GM12878 (cell line): ENCODE measurements around the gene ZNF501. TPM values are rescaled to one million over a fixed set of nuclear protein-coding genes. Genes with fewer than 3 reads are reported as not detected.

ENCODE experiments used
- BACH1 ChIP-seq: fragments of 450-650 bp; IDR thresholded peaks from 2 replicates; pipeline ENCODE4 v1.6.1; 2017; ENCODE audit warnings: mild to moderate bottlenecking, borderline replicate concordance
- CBFB ChIP-seq: IDR thresholded peaks from 2 replicates; pipeline ENCODE4 v1.6.1; 2016; ENCODE audit warnings: antibody characterized with exemption, low read depth
- ESRRA ChIP-seq: IDR thresholded peaks from 2 replicates; pipeline ENCODE4 v1.6.1; 2012; ENCODE audit warnings: mild to moderate bottlenecking, low read length, improper control_type of control experiment
- ETV6 ChIP-seq, 2 experiments: fragments of 450-650 bp in 1 of 2; IDR thresholded peaks in 1 of 2; conservative IDR thresholded peaks in 1 of 2; 2 replicates each; pipeline ENCODE4 v1.6.1; 2014; ENCODE audit warnings: antibody characterized with exemption in 1 of 2, borderline replicate concordance in 1 of 2, low read depth in 1 of 2, mild to moderate bottlenecking in 1 of 2, moderate library complexity in 1 of 2
- HDAC6 ChIP-seq: fragments of 200-600 bp; sonication (generic); IDR thresholded peaks from one replicate; pipeline ENCODE4 v1.8.0; 2017; ENCODE audit warnings: antibody characterized with exemption; ENCODE audit not compliant: unreplicated experiment
- JUND ChIP-seq: IDR thresholded peaks from 2 replicates; pipeline ENCODE4 v1.6.1; 2012; ENCODE audit warnings: low read depth, mild to moderate bottlenecking, low read length, improper control_type of control experiment, moderate library complexity
- MEF2A ChIP-seq: IDR thresholded peaks from 2 replicates; pipeline ENCODE4 v1.6.1; 2011; ENCODE audit warnings: low read depth, mild to moderate bottlenecking, low read length, moderate library complexity; ENCODE audit not compliant: insufficient read depth
- MTA2 ChIP-seq: fragments of 450-650 bp; IDR thresholded peaks from 2 replicates; pipeline ENCODE4 v1.6.1; 2016; ENCODE audit warnings: low read depth, mild to moderate bottlenecking, moderate library complexity
- MYB ChIP-seq: fragments of 150-350 bp; IDR thresholded peaks from 2 replicates; pipeline ENCODE4 v1.6.1; 2014; ENCODE audit warnings: mild to moderate bottlenecking, low read depth, low read length, borderline replicate concordance
- NBN ChIP-seq: fragments of 450-650 bp; IDR thresholded peaks from 2 replicates; pipeline ENCODE4 v1.6.1; 2016
- NR2C2 ChIP-seq: IDR thresholded peaks from 2 replicates; pipeline ENCODE4 v1.6.1; 2011; ENCODE audit warnings: borderline replicate concordance, low read depth; ENCODE audit not compliant: control insufficient read depth, insufficient read length
- PAX5 ChIP-seq: IDR thresholded peaks from 2 replicates; pipeline ENCODE4 v1.6.1; 2011; ENCODE audit warnings: low read depth, low read length, borderline replicate concordance
- PML ChIP-seq: IDR thresholded peaks from 2 replicates; pipeline ENCODE4 v1.6.1; 2012; ENCODE audit warnings: low read length, inconsistent platforms
- RAD21 ChIP-seq: IDR thresholded peaks from 2 replicates; pipeline ENCODE4 v1.6.1; 2011; ENCODE audit warnings: mild to moderate bottlenecking, low read depth, low read length, moderate library complexity; ENCODE audit not compliant: insufficient read depth
- SMC3 ChIP-seq: IDR thresholded peaks from 2 replicates; pipeline ENCODE4 v1.6.1; 2011; ENCODE audit warnings: low read length, improper control_type of control experiment, borderline replicate concordance
- SREBF2 ChIP-seq: IDR thresholded peaks from 2 replicates; pipeline ENCODE4 v1.6.1; 2012; ENCODE audit warnings: mild to moderate bottlenecking, low read length
- SRF ChIP-seq, 2 experiments: IDR thresholded peaks; 2 replicates each; pipeline ENCODE4 v1.6.1; 2011; ENCODE audit warnings: low read depth in 2 of 2, low read length in 2 of 2, mild to moderate bottlenecking in 1 of 2, moderate library complexity in 1 of 2
- TCF3 ChIP-seq: IDR thresholded peaks from 2 replicates; pipeline ENCODE4 v1.6.1; 2012; ENCODE audit warnings: low read depth, mild to moderate bottlenecking, low read length, borderline replicate concordance; ENCODE audit not compliant: insufficient read depth
- YY1 ChIP-seq: IDR thresholded peaks from 2 replicates; pipeline ENCODE4 v1.6.1; 2011; ENCODE audit warnings: low read depth, mild to moderate bottlenecking, low read length
- ZBED1 ChIP-seq: IDR thresholded peaks from 2 replicates; pipeline ENCODE4 v1.6.1; 2016; ENCODE audit warnings: borderline replicate concordance
- ZNF207 ChIP-seq: fragments of 450-650 bp; IDR thresholded peaks from 2 replicates; pipeline ENCODE4 v1.6.1; 2014; ENCODE audit warnings: antibody characterized with exemption, mild to moderate bottlenecking, borderline replicate concordance
- polyA plus RNA-seq, 11 experiments: library from polyadenylated mRNA; depleted of rRNA in 4 of 11; unstranded in 6 of 11; stranded (reverse) in 5 of 11; fragments of >200 nt; fragmentation: Nextera tagmentation in 4 of 11; fragmentation: Illumina TruSeq in 1 of 11; extraction: Ambion mirVana in 4 of 11; extraction: Trizol in 1 of 11; gene quantifications; 1 replicate in 1 of 11; 2 replicates in 10 of 11; pipeline versions ENCODE4 v1.2.1 to v1.2.3, GENCODE V29; 2011 to 2016; ENCODE audit warnings: inconsistent platforms in 2 of 11, missing spikeins in 2 of 11, low read depth in 1 of 11
- total RNA-seq, 4 experiments: library from RNA; depleted of rRNA in 3 of 4; stranded (reverse); fragments of >200 nt in 3 of 4; fragmentation: Illumina TruSeq in 1 of 4; extraction: Trizol in 1 of 4; gene quantifications; 2 replicates each; pipeline versions ENCODE4 v1.2.1 to v1.2.3, GENCODE V29; 2013 to 2021
- TF ChIP-seq, protein P1 (sequence below): fragments of 450-650 bp; IDR thresholded peaks from 2 replicates; pipeline ENCODE4 v1.6.1; 2014; ENCODE audit warnings: mild to moderate bottlenecking
- TF ChIP-seq, protein P2 (sequence below): fragments of 450-650 bp; formaldehyde crosslinking; IDR thresholded peaks from 2 replicates; pipeline ENCODE4 v1.5.0; 2022; ENCODE audit warnings: mild to moderate bottlenecking, missing genetic modification characterization
- TF ChIP-seq, protein P3 (sequence below): IDR thresholded peaks from 2 replicates; pipeline ENCODE4 v1.6.1; 2011; ENCODE audit warnings: low read depth, low read length, improper control_type of control experiment, borderline replicate concordance
- TF ChIP-seq, protein P4 (sequence below): fragments of 450-650 bp; IDR thresholded peaks from 2 replicates; pipeline ENCODE4 v1.6.1; 2017; ENCODE audit warnings: low read depth, mild to moderate bottlenecking, moderate library complexity

ZNF501 gene
- total and polyA plus RNA-seq, 10 of the 15 experiments (the other 5 are each of a cell fraction or from before 2014, with no cell fraction given) = 0.35 to 3.8 (median 1.7) TPM

DNA sequence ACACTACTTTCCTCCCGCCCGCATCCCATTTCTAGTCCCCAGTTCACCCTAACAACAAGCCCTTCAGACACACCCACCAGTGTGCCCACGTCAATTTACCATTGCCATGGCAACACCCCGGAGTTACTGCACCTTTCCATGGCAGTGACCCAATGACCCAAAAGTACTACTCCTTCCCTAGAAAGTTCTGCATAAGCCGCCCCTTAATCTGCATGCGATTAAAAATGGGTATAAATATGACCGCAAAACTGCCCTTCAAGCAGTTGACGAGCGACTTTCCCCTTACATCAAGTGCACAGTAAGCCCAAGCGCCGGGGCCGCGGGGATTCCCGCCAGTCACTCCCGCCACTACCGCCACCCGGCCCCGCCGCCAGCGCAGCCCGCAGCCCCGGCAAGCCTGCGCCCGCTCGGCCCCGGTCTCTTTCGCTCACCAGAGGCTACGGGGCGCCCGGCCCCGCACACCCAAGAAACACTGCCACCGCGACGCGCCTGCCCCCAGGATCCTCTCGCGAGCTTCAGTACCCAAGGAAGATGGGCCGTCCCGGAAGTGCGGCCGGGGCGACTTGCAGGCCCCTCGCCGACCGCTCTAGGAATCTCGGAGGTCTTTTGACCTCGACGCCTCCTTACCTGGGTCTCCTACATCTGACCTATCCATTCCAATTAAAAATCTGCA, 44.2 kb upstream of the ZNF501 start (continued):
- TF ChIP-seq PAX5 (0 out of 2 replicates have a peak, but pooled peaks have one; percentile 15), NBN (no peak), ZNF207 (peak; percentile 86; the same call in 1 of the 2 replicates), MEF2A (no peak), ETV6 (conservative IDR thresholded peaks at IDR 0.05 in 1 of 2, IDR thresholded peaks at IDR 0.05 in 1 of 2; ENCODE audit: borderline replicate concordance in 1 of 2, low read depth in 1 of 2) (no peak), SMC3 (peak; percentile 15; the same call in 1 of the 2 replicates), YY1 (peak; percentile 70), PML (no peak), NR2C2 (no peak), HDAC6 (no peak), RAD21 (no peak), SRF (IDR thresholded peaks at IDR 0.05; ENCODE audit: low read depth in 2 of 2, low read length in 2 of 2) (no peak), TCF3 (no peak), JUND (no peak), ZBED1 (no peak), MYB (no peak), SREBF2 (no peak), CBFB (no peak), MTA2 (no peak), ESRRA (no peak), BACH1 (no peak)
- TF ChIP-seq, protein P1, sequence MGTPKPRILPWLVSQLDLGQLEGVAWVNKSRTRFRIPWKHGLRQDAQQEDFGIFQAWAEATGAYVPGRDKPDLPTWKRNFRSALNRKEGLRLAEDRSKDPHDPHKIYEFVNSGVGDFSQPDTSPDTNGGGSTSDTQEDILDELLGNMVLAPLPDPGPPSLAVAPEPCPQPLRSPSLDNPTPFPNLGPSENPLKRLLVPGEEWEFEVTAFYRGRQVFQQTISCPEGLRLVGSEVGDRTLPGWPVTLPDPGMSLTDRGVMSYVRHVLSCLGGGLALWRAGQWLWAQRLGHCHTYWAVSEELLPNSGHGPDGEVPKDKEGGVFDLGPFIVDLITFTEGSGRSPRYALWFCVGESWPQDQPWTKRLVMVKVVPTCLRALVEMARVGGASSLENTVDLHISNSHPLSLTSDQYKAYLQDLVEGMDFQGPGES = no peak
- TF ChIP-seq, protein P2, sequence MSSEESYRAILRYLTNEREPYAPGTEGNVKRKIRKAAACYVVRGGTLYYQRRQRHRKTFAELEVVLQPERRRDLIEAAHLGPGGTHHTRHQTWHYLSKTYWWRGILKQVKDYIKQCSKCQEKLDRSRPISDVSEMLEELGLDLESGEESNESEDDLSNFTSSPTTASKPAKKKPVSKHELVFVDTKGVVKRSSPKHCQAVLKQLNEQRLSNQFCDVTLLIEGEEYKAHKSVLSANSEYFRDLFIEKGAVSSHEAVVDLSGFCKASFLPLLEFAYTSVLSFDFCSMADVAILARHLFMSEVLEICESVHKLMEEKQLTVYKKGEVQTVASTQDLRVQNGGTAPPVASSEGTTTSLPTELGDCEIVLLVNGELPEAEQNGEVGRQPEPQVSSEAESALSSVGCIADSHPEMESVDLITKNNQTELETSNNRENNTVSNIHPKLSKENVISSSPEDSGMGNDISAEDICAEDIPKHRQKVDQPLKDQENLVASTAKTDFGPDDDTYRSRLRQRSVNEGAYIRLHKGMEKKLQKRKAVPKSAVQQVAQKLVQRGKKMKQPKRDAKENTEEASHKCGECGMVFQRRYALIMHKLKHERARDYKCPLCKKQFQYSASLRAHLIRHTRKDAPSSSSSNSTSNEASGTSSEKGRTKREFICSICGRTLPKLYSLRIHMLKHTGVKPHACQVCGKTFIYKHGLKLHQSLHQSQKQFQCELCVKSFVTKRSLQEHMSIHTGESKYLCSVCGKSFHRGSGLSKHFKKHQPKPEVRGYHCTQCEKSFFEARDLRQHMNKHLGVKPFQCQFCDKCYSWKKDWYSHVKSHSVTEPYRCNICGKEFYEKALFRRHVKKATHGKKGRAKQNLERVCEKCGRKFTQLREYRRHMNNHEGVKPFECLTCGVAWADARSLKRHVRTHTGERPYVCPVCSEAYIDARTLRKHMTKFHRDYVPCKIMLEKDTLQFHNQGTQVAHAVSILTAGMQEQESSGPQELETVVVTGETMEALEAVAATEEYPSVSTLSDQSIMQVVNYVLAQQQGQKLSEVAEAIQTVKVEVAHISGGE = no peak
- TF ChIP-seq, protein P3, sequence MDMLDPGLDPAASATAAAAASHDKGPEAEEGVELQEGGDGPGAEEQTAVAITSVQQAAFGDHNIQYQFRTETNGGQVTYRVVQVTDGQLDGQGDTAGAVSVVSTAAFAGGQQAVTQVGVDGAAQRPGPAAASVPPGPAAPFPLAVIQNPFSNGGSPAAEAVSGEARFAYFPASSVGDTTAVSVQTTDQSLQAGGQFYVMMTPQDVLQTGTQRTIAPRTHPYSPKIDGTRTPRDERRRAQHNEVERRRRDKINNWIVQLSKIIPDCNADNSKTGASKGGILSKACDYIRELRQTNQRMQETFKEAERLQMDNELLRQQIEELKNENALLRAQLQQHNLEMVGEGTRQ = no peak
- TF ChIP-seq, protein P4, sequence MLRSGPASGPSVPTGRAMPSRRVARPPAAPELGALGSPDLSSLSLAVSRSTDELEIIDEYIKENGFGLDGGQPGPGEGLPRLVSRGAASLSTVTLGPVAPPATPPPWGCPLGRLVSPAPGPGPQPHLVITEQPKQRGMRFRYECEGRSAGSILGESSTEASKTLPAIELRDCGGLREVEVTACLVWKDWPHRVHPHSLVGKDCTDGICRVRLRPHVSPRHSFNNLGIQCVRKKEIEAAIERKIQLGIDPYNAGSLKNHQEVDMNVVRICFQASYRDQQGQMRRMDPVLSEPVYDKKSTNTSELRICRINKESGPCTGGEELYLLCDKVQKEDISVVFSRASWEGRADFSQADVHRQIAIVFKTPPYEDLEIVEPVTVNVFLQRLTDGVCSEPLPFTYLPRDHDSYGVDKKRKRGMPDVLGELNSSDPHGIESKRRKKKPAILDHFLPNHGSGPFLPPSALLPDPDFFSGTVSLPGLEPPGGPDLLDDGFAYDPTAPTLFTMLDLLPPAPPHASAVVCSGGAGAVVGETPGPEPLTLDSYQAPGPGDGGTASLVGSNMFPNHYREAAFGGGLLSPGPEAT = no peak
